Cardiac muscle cell (in vitro differentiated cells and primary cell): ENCODE measurements around the gene FEM1A. TPM values are rescaled to one million over a fixed set of nuclear protein-coding genes. Genes with fewer than 3 reads are reported as not detected.
A peak's percentile ranks its signal among the peaks of the same experiment; 100 is the strongest.
"Not testable (repeated sequence)": the region's sequence is repeated elsewhere in the genome, so short reads cannot be mapped to it uniquely, and the experiment has no call there.

Experiments used
- DNase-seq, 2 donors: peaks; one replicate each; pipeline versions ENCODE4 v3.0.0 to v3.0.0-alpha.2; 2010 to 2017; ENCODE audit warnings: low read depth in 1 of 2, low spot score in 1 of 2
- H3K27ac ChIP-seq: fragments of 200-600 bp; sonication (generic); 2 replicates; pipeline ENCODE4 v1.5.1; 2016
- H3K27me3 ChIP-seq: fragments of 200-600 bp; sonication (generic); 2 replicates; pipeline ENCODE4 v1.6.0; 2016; ENCODE audit warnings: control low read depth
- H3K36me3 ChIP-seq: fragments of 200-600 bp; sonication (generic); 2 replicates; pipeline ENCODE4 v1.5.1; 2016; ENCODE audit warnings: control low read depth
- H3K4me1 ChIP-seq: fragments of 200-600 bp; sonication (generic); 2 replicates; pipeline ENCODE4 v1.8.1; 2017; ENCODE audit warnings: low read depth, mild to moderate bottlenecking, mixed run types
- H3K4me3 ChIP-seq: fragments of 200-600 bp; sonication (generic); 2 replicates; pipeline ENCODE4 v1.5.1; 2016; ENCODE audit warnings: mild to moderate bottlenecking
- H3K9me3 ChIP-seq: fragments of 200-600 bp; sonication (generic); 2 replicates; pipeline ENCODE4 v1.5.1; 2017; ENCODE audit warnings: low read depth, mild to moderate bottlenecking, control low read depth
- CTCF ChIP-seq: IDR thresholded peaks from 2 replicates; pipeline ENCODE4 v1.5.1; 2012; ENCODE audit warnings: low read depth, mild to moderate bottlenecking, low read length
- polyA plus RNA-seq: library from polyadenylated mRNA; unstranded; fragments of >200 nt; fragmentation: Nextera tagmentation; extraction: Ambion mirVana; gene quantifications from 2 replicates; pipeline ENCODE4 v1.2.1, GENCODE V29; 2016
- total RNA-seq: library from RNA; depleted of rRNA; stranded (reverse); fragments of >200 nt; gene quantifications from 2 replicates; pipeline ENCODE4 v1.2.3, GENCODE V29; 2016

Gene FEM1A
- total and polyA plus RNA-seq, 2 experiments from 2014 or later, result 2.8 to 27.9 TPM

GRCh38 chr19:4775627-4776152 is 15.8 kb upstream of the FEM1A start:
- Histone ChIP-seq H3K4me1 (no peaks in the 10 kb centered on the region), H3K36me3 (no peaks in the 10 kb centered on the region), H3K4me3 (no peak overlapping the region), H3K27me3 (peaks cover 19% of the 10 kb centered on the region), H3K27ac (no peak overlapping the region), H3K9me3 (no peaks in the 10 kb centered on the region)
- TF ChIP-seq CTCF, result no peak
- DNase-seq, result no peak

GRCh38 chr19:4776436-4777211 is 14.9 kb upstream of the FEM1A start:
- Histone ChIP-seq H3K27ac (no peak overlapping the region), H3K4me1 (no peaks in the 10 kb centered on the region), H3K36me3 (no peaks in the 10 kb centered on the region), H3K9me3 (no peaks in the 10 kb centered on the region), H3K27me3 (peaks cover 19% of the 10 kb centered on the region), H3K4me3 (no peak overlapping the region)
- no peak for TF ChIP-seq CTCF
- no peak for DNase-seq

- not testable (repeated sequence) for H3K36me3 ChIP-seq, H3K4me1 ChIP-seq, DNase-seq, H3K4me3 ChIP-seq, H3K27ac ChIP-seq, H3K9me3 ChIP-seq
- H3K27me3 ChIP-seq, result peaks cover 11% of the 10 kb centered on the region
These were observed 13.4 kb upstream of the FEM1A start for GRCh38 chr19:4778124-4778523.

GRCh38 chr19:4780860-4781259 is 10.7 kb upstream of the FEM1A start:
- H3K4me1 ChIP-seq, result no peaks in the 10 kb centered on the region
- H3K9me3 ChIP-seq, result no peaks in the 10 kb centered on the region
- no peak overlapping the region for H3K4me3 ChIP-seq
- no peak for TF ChIP-seq CTCF
- H3K36me3 ChIP-seq, result no peaks in the 10 kb centered on the region
- DNase-seq, result no peak
- no peak overlapping the region for H3K27ac ChIP-seq
- no peaks in the 10 kb centered on the region for H3K27me3 ChIP-seq

GRCh38 chr19:4781801-4782200 is 9.7 kb upstream of the FEM1A start:
- H3K9me3 ChIP-seq, result no peaks in the 10 kb centered on the region
- H3K36me3 ChIP-seq, result no peaks in the 10 kb centered on the region
- H3K27ac ChIP-seq, result no peak overlapping the region
- no peaks in the 10 kb centered on the region for H3K4me1 ChIP-seq
- no peak overlapping the region for H3K4me3 ChIP-seq
- no peak for DNase-seq
- H3K27me3 ChIP-seq, result no peaks in the 10 kb centered on the region
- no peak for TF ChIP-seq CTCF

- not testable (repeated sequence) for H3K36me3 ChIP-seq, H3K27ac ChIP-seq, H3K4me1 ChIP-seq, H3K27me3 ChIP-seq, H3K4me3 ChIP-seq, H3K9me3 ChIP-seq, DNase-seq
These were observed 5.0 kb upstream of the FEM1A start for GRCh38 chr19:4786412-4787016.

GRCh38 chr19:4792019-4792865 is 708 bp downstream of the FEM1A start:
- H3K36me3 ChIP-seq, H3K9me3 ChIP-seq, DNase-seq, H3K4me1 ChIP-seq, H3K27me3 ChIP-seq: not testable (repeated sequence)
- peak overlapping the region; percentile 95 for H3K27ac ChIP-seq
- H3K4me3 ChIP-seq, result peak overlapping the region; percentile 79

- H3K9me3 ChIP-seq, H3K36me3 ChIP-seq, H3K27ac ChIP-seq, DNase-seq, H3K4me1 ChIP-seq, H3K27me3 ChIP-seq: not testable (repeated sequence)
- peak overlapping the region; percentile 79 for H3K4me3 ChIP-seq
These were observed 1.3 kb downstream of the FEM1A start for GRCh38 chr19:4792866-4793195.

GRCh38 chr19:4793278-4793677 is 1.7 kb downstream of the FEM1A start:
- not testable (repeated sequence) for H3K4me1 ChIP-seq, H3K36me3 ChIP-seq, H3K27me3 ChIP-seq, H3K4me3 ChIP-seq, H3K9me3 ChIP-seq, DNase-seq, H3K27ac ChIP-seq
